Medulla oblongata (tissue), 1 donor: ENCODE measurements around the gene PRKAB2.
A peak's percentile ranks its signal among the peaks of the same experiment; 100 is the strongest.
"Not testable (repeated sequence)": the region's sequence is repeated elsewhere in the genome, so short reads cannot be mapped to it uniquely, and the experiment has no call there.

Source experiments
- DNase-seq: peaks from one replicate; pipeline ENCODE4 v3.0.0-alpha.2; 2015; ENCODE audit errors: extremely low spot score

Gene PRKAB2

DNA sequence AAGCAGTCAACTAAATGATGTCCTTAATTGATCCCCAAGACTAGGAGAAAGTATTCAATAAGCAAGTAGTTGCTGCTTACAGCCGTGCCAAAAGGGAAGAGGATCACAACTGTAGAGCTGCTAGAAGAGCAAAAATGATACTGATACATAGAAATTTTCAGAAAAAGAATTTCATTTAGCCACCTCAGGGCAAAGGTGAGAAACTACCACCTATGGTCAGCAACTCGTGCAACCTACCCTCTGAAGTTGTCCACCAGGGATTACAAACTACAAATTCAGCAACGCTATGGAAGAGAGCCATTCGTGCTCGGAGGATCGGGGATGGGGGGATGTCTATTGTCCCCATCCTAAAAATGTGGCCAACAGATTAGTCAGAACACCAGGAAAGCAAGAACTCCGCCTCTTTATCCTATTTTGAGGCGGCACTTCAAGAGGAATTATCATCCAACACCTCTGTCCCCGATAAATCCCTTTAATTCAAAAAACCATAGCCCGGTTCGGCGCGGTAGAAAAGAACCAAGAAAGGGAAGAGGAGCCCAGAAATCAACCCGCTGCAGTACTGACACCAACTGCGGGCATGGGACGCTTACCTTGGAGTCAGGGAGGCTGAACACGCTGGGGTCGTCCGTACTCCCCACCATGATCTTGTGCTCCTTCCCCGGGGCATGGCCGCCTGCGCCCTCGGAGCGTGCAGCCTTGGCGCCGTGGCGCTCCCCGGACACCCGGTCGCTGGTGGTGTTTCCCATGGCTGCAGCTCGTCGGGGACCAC lies 687 bp downstream of the PRKAB2 start:
- DNase-seq, result peak; percentile 21

DNA sequence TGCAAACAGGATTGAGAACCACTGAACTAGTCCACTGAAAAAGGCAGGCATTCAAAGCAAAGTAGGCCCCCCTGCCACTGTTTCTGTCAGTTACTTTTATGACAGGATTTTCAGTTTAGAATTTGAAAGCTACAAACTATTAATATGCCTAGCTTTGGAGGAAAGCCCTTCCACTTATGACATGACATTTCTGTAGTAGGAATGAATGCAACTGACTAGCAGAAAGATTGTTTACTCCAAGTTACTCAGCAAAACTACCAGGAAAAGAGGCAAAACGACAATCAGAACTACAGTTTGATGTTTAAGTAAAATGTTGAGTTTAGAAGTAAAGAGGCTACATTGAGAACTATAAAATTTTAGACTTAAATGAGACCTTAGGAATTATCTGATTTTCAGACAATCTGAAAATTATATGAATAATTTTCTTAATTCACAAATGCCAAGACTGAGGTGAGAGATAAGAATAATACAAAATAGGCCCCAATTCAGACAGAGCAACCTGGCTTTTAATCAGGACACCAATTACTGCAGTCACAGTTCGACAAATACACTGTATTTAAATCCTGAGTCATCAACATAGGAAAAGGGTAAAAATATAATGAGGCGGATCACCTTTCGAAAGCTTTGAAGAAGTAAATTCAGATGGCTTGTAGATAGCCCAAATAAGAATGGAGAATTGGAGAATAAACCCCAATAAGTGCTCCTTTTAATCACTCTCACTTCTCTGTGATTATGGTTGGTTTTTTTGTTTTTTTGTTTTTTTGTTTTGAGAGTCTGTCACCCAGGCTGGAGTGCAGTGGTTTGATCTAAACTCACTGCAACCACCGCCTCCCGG lies 2.2 kb downstream of the PRKAB2 start:
- no peak for DNase-seq

DNA sequence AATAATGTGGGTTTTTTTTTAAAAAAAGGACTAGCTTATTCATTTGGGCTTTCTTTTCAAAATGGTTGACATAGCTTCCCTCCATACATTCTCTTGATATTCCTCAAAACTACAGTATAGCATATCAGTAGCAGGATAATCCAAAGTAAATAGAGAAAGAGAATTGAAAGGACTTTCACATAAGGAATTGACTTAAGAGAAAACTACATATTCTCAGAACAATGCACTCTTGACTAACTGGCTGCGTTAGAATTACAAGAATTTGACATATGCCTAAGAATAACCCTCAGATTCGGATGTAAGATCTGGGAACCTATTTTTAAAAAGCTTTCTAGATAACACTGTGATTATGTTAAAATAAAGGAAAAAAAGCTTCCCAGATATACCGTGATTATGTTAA lies 3.1 kb downstream of the PRKAB2 start:
- no peak for DNase-seq

DNA sequence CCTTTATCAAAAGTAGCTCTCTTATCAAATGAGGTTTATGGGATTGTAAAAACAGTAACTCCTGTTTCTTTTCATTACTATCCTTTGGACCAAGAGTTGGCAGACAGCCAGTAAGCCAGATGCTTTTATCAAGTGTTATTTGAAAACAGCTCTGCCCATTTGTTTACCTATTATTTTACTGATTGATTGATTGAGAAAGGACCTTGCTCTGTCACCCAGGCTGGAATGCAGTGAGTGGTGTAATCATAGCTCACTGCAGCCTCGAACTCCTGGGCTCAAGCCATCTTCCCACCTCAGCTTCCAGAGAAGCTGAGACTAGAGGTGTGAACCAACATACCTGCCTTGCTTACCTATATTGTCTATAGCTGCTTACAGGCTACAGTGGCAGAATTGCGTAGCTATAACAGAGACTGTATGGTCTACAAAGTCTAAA lies 3.6 kb downstream of the PRKAB2 start:
- DNase-seq, result no peak

DNA sequence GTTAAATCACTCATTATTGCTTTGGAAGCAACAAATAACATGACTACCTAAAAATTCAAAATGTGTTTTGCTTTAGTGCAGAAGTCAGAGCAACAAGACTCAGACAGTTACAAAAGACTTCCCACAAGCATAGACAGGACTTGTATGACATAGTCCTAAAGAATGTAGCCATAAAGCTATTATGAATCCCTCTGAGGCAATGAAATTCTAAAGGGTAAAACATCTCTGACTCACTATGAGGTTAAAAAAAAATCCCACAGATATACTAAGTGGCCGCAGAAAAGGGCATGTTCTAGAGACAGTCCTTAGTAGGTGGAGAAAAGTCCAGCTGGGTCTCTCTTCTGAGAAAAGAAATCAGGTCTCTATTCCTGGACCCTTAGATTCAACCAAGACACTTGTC lies 4.9 kb downstream of the PRKAB2 start:
- DNase-seq, result no peak

DNA sequence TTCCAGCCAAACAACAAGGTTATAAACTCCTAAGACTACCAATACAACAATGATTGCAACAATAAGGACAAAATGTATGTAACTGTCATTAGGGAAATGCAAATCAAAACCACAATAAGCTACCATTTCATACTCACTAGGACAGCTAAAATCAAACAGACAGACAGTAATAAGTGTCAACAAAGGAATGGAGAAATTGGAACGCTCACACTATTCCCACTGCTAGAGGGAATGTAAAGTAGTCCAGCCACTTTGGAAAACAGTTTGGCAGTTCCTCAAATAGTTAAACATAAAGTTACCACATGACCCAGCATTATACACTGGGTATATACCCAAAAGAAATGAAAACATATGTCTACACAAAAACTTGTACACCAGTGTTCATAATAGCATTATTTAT lies 9.3 kb downstream of the PRKAB2 start:
- no peak for DNase-seq

DNA sequence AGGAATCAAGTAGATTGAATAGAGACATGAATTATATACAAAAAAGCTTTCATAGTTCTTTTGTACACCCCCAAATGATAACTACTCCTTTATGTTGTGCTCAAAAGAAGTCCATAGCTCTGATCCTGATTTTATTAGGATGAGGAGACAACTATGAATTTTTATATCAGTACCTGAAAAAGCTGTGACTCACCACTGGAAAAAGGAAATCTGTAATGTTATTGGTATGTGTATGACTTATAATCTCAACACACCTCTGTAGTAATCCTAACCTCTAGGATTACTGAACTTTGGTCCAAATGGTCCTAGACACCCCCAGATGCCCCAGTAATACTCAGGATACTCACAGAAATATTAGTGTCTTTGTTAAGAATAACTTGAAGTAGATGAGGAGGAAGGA lies 10.2 kb downstream of the PRKAB2 start:
- no peak for DNase-seq

DNA sequence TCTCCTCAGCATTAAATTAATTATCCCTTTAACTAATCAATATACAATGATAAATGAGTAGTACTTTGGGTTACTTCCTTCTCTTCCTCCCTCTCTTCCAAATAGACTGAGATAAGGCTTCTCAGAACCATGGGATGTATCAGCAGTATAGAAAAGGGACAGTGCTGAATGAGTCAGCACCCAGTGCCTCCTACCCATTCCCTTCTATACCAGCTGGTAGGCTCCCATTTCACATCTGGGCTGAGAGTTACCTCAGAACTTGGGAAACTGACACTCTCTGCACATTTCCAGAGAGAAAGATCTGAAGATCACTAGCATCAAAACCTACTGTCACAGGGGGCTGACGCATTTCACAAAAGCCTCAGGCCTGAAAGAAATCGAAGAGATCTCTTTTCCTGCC lies 15.2 kb downstream of the PRKAB2 start:
- DNase-seq, result not testable (repeated sequence)

DNA sequence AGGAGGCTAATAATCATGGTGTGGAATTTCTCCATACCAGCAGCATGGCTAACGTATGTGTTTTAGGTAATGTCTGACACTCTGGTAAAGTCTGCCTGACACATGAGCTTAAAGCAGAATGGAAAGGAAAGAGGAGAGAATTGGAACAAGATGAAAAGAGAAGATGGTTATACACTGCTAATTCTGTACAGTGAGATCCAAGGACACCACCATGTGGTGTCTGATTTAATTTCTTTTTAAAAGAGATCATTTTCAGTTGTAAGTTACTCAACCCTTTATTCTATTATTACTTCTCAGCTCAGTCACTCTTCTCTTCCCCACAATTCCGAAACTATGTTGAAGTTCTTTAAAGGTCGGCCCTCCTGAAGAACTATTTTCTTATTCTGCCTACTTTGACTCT lies 15.6 kb downstream of the PRKAB2 start:
- no peak for DNase-seq

DNA sequence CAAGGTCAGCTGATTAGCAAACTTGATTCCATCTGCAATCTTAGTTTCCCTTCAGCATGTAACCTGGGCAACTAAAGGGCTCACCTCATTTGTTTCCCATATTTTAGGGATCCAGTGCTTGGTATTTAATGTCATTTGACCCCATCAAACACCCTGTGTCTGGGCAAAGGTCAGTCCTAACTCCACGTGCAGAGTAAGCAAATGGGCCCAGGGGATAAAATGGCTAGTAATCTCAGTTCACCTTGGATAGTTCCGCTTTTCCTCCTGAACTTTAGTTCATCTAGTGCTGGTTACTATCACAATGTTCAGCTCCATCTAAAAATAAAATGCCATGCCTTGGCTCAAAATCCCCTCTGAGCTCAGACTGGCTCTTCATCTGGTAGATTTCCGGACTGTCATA lies 19.5 kb downstream of the PRKAB2 start:
- DNase-seq, result no peak

DNA sequence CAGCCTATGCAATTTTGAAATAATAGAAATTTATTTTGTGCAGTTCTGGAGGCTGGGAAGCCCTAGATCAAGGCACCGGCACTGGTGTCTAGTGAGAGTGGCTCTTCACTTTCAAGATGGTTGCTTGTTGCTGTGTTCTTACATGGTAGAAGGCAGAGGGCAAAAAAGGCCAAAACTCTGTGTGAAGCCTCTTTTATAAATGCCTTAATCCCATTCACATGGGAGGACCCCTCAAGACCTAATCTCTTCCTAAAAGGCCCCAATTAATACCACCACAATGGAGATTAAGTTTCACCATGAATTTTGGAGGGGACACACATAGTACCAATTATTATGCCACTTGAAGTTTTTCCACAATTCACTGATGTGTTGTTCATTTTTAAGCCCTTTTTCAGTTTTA lies 21.0 kb downstream of the PRKAB2 start:
- DNase-seq, result no peak

DNA sequence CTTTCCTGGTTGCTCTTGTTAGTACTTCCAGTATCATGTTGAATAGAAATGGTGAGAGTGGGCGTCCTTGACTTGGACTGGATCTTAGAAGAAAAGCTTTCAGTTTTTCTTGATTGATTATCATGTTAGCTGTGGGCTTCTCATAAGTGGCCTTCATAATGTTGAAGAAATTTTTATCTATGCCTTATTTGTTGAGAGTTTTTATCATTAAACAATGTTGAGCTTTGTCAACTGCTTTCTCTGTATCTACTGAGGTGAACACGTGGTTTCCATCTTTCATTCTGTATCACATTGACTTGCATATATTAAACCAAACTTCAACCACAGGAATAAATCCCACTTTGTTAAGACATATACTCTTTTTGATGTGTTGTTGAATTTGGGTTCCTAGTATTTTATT lies 29.4 kb downstream of the PRKAB2 start:
- no peak for DNase-seq

DNA sequence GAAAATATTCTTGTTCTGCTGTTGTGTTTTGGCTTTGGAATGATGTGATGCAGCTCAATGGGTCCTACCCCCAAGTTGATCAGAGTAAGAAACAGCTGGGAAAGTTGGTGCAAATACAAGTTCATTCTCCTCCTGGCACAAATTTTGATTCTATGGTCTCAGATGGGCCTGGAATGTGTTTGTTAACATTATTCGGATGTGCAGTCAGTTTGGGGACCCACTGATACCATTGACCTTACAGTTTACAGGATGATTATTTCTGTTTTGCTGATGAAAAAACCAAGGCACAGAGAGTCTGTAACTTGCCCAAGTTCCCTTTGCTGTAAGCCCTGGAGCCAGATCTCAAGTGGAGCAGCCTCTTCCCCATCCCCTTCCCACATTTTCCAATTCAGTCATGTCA lies 41.5 kb downstream of the PRKAB2 start:
- DNase-seq, result not testable (repeated sequence)

DNA sequence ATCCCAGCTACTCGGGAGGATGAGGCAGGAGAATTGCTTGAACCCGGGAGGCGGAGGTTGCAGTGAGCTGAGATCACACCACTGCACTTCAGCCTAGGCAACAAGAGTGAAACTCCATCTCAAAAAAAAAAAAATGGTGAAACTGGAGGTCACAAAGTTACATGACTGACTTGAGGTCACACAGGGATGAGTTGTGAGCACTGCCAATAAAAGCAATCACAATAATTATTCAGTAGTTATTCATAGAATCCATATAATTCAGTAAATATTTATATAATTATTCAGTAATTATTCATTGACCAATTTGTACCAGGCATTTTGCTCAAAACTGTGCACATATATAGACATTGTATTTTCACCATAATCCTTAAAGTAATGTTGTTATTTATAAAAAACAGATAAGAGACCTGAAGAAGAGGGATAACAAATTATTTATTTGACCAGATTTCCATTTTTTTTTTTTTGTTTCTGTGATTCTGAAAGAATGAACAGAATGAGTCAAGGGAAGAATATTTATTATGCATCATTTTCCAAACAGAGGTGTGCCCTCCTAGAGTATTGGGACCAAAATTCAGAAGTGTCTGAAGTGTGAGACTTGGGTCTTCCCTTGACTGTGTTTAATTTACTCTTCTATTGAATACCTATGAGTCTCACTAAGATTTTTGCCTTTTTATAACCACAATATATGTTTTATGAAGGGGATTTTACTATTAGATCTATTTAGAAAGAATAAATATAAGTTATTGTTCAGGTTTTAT lies 43.0 kb downstream of the PRKAB2 start:
- DNase-seq, result no peak

DNA sequence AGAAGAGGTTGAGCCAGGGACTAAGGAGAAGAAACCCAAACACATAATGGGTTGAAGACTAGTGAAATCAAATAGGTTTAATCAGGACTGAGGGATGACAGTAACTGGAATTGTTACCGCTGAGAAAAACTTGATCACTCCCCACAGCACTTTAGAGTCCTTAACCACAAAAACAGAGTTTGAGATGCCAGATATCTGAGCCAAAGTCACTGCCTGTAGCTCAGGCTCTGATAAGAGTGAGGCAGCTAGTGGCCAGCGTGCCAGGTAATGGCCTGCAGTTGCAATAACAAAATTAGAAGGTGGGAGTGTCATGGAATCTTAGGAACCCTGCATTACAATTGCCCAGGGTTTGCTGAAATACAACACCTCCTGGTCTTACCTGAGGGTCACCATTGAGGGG lies 48.0 kb downstream of the PRKAB2 start:
- DNase-seq, result no peak

DNA sequence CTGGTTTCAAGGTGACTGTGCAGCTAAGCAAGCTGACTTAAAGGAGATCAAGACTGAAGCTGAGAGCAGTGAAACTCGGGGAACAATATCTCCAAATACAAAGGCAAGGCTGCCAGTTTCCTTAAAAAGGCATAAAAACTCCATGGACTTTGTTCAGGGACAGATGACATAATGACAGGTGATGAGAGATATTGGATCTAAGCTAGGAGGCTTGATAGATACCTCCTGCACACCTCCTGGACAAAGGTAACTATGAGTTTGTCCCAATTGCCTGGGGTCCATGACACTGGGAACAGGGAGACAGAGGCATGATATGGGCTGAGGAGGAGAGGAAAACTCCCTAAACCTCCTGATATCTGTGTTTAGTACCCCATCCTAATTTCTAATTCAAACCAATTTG lies 55.2 kb downstream of the PRKAB2 start:
- no peak for DNase-seq

DNA sequence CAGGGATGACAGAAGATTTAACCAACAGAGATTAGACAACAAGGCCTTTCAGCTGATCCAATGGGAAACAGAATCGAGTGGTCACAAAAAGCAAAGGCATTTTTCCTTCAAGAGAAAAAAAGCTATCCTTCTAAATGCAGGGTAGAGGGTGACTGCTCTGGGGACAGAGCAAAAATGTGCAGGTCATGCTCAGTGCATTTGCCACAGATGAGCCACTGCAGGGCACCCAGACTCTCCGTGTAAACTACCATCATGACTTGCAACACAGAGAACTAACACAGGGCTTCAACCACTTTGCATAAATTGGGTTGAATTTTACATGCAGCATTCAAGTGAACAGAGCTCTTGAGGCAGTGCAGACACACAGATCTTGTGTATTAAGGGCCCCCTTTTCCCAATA lies 56.8 kb downstream of the PRKAB2 start:
- DNase-seq, result no peak

DNA sequence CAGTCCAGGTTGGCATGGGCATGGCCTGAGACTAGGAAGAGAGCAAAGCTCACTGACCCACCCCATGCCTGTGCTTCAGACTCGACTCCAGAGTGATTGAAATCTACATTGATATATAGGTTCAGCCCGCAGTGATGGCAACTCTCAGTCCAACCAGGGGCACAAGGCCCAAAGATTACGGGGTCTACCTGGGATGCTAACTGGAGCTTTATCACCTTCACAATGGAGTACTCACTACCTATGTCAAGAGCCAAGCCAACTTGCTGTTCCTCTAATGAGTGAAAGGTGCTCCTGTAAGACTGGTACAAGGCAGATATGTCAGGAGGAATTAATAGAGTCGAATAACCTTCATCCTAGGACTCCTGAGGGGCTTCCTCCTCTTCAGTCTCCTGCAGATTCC lies 57.2 kb downstream of the PRKAB2 start:
- DNase-seq, result not testable (repeated sequence)

DNA sequence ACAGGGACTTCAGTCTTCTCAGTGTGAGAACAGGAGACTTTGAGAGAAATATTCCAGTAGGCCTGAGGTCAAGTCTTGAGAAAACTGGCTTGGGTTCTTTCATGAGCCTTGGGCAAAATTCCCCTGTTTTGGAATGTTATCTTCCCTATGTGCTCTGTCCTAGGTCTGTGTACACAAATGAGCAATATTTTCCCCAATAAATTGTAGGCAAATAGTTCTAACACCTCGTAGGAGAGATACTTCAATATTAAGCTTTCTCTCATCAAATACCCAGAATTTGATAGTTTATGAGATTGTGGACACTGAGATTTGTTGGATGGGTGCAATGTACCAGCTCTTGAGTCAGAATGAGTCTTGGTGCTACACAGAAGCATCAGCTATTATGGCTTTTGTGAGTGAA lies 57.9 kb downstream of the PRKAB2 start:
- not testable (repeated sequence) for DNase-seq

DNA sequence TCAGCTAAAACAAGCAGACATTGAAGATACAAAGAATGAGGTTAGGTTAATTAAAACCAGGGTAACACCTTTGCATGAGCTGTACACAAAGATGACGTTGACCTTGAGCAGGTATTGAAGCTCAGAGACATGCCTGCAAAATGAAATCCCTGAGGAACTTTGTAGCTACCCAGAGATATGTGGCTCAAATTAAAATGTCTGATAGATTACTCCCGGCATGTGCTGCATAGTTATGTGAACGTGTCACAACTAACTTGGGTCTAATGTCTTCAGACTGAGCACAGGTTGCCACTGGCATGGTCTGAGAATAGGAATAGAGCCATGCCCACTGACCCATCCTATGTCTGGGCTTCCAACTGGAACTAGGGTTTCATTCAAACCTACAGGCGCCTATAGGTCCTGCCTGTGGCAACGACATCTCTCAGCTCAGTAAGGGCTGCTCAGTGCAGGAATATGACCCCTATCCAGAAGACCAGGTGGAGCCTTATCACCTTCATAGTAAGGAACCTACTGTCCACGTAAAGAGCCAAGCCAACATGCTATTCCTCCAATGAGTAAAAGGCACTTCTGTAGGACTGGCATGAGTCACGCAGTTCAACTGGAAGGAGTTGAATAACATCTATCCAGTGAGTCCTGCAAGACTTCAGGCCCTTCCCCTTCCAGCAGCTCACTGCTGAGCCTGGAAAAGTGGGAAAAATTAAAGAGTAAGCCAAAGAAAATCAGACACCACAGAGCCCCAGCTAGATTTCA lies 60.7 kb downstream of the PRKAB2 start:
- DNase-seq, result no peak

DNA sequence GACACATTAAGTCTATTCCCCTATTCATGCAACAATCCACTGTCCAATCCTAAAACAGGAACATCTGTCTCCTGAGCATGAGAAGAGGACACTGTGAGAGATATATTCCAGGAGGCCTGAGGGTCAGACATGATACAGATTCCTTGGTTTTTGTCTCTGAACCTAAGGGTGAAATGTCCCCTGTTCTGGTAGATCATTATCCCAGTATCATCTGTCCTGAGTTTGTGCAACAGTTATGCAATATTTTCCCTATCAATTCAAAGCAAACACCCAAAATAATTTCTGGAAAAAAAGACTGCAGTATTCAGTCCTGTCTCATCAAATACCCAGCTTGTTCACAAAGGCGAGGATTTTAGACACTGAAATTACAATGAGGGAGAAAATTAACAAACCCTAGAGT lies 61.4 kb downstream of the PRKAB2 start:
- DNase-seq, result no peak

DNA sequence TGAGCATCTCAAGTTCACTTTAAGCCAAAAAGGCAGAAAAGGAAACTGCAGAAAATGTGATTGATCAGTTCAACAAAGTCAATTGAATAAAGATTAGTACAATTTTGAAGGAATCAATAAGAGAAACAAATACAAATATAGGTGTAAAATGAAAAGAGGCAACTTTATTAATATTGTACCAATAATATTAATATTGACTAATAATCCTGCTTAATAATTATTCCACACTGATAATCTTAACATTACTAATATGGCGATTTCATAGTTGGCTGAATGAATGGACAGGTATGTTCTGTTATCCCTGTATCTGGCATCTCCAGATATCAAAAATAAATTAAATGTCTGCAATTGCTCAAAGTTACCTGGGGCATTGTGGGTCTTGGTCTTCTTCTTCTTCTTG lies 61.8 kb downstream of the PRKAB2 start:
- no peak for DNase-seq
